ENCODE results near the gene JUNB. TPM values are rescaled to one million over a fixed set of nuclear protein-coding genes. Genes with fewer than 3 reads are reported as not detected.

JUNB gene
- total and polyA plus RNA-seq, 7 donors = 91.6 to 1,252 (median 249) TPM

- intact Hi-C loops (cut with DNase I) = loop anchor here (5.0 kb wide), 1 partner anchor 34 kb away; no protein-coding TSS in a partner anchor
- TF ChIP-seq, protein P1, sequence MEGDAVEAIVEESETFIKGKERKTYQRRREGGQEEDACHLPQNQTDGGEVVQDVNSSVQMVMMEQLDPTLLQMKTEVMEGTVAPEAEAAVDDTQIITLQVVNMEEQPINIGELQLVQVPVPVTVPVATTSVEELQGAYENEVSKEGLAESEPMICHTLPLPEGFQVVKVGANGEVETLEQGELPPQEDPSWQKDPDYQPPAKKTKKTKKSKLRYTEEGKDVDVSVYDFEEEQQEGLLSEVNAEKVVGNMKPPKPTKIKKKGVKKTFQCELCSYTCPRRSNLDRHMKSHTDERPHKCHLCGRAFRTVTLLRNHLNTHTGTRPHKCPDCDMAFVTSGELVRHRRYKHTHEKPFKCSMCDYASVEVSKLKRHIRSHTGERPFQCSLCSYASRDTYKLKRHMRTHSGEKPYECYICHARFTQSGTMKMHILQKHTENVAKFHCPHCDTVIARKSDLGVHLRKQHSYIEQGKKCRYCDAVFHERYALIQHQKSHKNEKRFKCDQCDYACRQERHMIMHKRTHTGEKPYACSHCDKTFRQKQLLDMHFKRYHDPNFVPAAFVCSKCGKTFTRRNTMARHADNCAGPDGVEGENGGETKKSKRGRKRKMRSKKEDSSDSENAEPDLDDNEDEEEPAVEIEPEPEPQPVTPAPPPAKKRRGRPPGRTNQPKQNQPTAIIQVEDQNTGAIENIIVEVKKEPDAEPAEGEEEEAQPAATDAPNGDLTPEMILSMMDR (IDR thresholded peaks at IDR 0.05) = peak in 3 of 4 experiments; percentile 8 to 27 (median 14)
- no peak for TF ChIP-seq EP300 (IDR thresholded peaks at IDR 0.05)
- peak; percentile 90 to 97 (median 95) for TF ChIP-seq POLR2AphosphoS5 (IDR thresholded peaks at IDR 0.05)
- peak; percentile 84 to 92 for TF ChIP-seq POLR2A (IDR thresholded peaks at IDR 0.05)
- peaks cover 0 to 19% (median 15%) of the 10 kb centered on the region in 4 donors for H3K36me3 ChIP-seq
- peak within 1 kb of the TSS; percentile 85 to 89 (median 87) for H3K27ac ChIP-seq
- H3K27me3 ChIP-seq = no peaks in the 10 kb centered on the region
- DNase-seq = peak; percentile 89
- no peaks in the 10 kb centered on the region for H3K9me3 ChIP-seq
- WGBS, 2 donors = 0 to 1% methylated on average over 78 of the region's 78 CpGs
- peaks cover 0 to 32% (median 24%) of the 10 kb centered on the region in 4 donors for H3K4me1 ChIP-seq
- H3K4me3 ChIP-seq = peak within 1 kb of the TSS; percentile 80 to 91 (median 88)
Measured at GRCh38 chr19:12801466-12802266, 10.4 kb downstream of the JUNB start, which contains the start of the genes PRDX2 and THSD8. Gene PRDX2 (minus strand): TSS chr19:12801800. CDS start chr19:12801261, 539 bp downstream. Gene THSD8 (plus strand): TSS chr19:12802069. CDS start chr19:12802072, 3 bp downstream.

- WGBS, 2 donors = 23 to 45% methylated on average over 22 of the region's 22 CpGs
- Histone ChIP-seq H3K36me3 (peaks cover 0 to 19% (median 15%) of the 10 kb centered on the region in 4 donors), H3K4me3 (peak overlapping the region; percentile 80 to 91 (median 88)), H3K27me3 (no peaks in the 10 kb centered on the region), H3K4me1 (peaks cover 0 to 39% (median 31%) of the 10 kb centered on the region in 4 donors), H3K27ac (peak overlapping the region; percentile 85 to 89 (median 87)), H3K9me3 (no peaks in the 10 kb centered on the region)
- no peak for TF ChIP-seq EP300 (IDR thresholded peaks at IDR 0.05)
- TF ChIP-seq, protein P1 (IDR thresholded peaks at IDR 0.05) = no peak
- TF ChIP-seq POLR2AphosphoS5 (IDR thresholded peaks at IDR 0.05) = no peak
- TF ChIP-seq POLR2A (IDR thresholded peaks at IDR 0.05) = no peak
- no peak for DNase-seq
- intact Hi-C loops (cut with DNase I) = loop anchor here (5.0 kb wide), 1 partner anchor 35 kb away; no protein-coding TSS in a partner anchor
Measured at GRCh38 chr19:12802267-12803106, 11.2 kb downstream of the JUNB start.

- 93 to 95% methylated on average over 26 of the region's 26 CpGs for WGBS, 2 donors
- no peak overlapping the region for H3K4me3 ChIP-seq
- H3K36me3 ChIP-seq = peaks cover 0 to 14% (median 11%) of the 10 kb centered on the region in 4 donors
- H3K27ac ChIP-seq = no peak overlapping the region
- H3K27me3 ChIP-seq = no peaks in the 10 kb centered on the region
- peaks cover 0 to 39% (median 31%) of the 10 kb centered on the region in 4 donors for H3K4me1 ChIP-seq
- TF ChIP-seq POLR2AphosphoS5 (IDR thresholded peaks at IDR 0.05) (no peak), POLR2A (IDR thresholded peaks at IDR 0.05) (no peak), EP300 (IDR thresholded peaks at IDR 0.05) (no peak)
- TF ChIP-seq, protein P1 (IDR thresholded peaks at IDR 0.05) = no peak
- intact Hi-C loops (cut with DNase I) = loop anchor here (5.0 kb wide), 1 partner anchor 37 kb away; no protein-coding TSS in a partner anchor
- no peaks in the 10 kb centered on the region for H3K9me3 ChIP-seq
- no peak for DNase-seq
Measured at GRCh38 chr19:12804051-12804450, 12.8 kb downstream of the JUNB start.

- no peaks in the 10 kb centered on the region for H3K27me3 ChIP-seq
- H3K4me1 ChIP-seq = peaks cover 0 to 24% (median 17%) of the 10 kb centered on the region in 4 donors
- H3K36me3 ChIP-seq = peaks cover 0 to 7% (median 3%) of the 10 kb centered on the region in 4 donors
- TF ChIP-seq EP300 (IDR thresholded peaks at IDR 0.05) (no peak), POLR2AphosphoS5 (IDR thresholded peaks at IDR 0.05) (peak in 3 of 4 donors; percentile 11 to 58 (median 52))
- TF ChIP-seq, protein P1 (IDR thresholded peaks at IDR 0.05) = peak in 2 of 4 experiments; percentile 22 to 29
- peak within 1 kb of the TSS; percentile 57 to 75 (median 74) for H3K27ac ChIP-seq
- 5% methylated on average over 66 of the region's 66 CpGs for WGBS, 2 donors
- no peaks in the 10 kb centered on the region for H3K9me3 ChIP-seq
- peak; percentile 94 for DNase-seq
- intact Hi-C loops (cut with DNase I) = loop anchor here (2.0 kb wide), 1 partner anchor 40 kb away; no protein-coding TSS in a partner anchor
- H3K4me3 ChIP-seq = peak within 1 kb of the TSS; percentile 30 to 62 (median 50)
Measured at GRCh38 chr19:12806242-12807081, 15.2 kb downstream of the JUNB start, which contains the start of gene RNASEH2A. Gene RNASEH2A (plus strand): TSS chr19:12806584. CDS start chr19:12806674, 90 bp downstream.

Measured in sigmoid colon (tissue), 7 donors.